GM21381 (cell line): Measurements from ENCODE around the gene VPS13A.
"Not testable (repeated sequence)": the region's sequence is repeated elsewhere in the genome, so short reads cannot be mapped to it uniquely, and the experiment has no call there.

ENCODE experiments used
- ATAC-seq: cut with Tn5 transposase; IDR thresholded peaks from one replicate; pipeline ENCODE4 v1.9.1; 2021; ENCODE audit warnings: mild to moderate bottlenecking, moderate library complexity; ENCODE audit not compliant: unreplicated experiment

VPS13A gene

GRCh38 chr9:77421506-77422265 lies 244.4 kb downstream of the VPS13A start:
- ATAC-seq = no peak

- ATAC-seq = no peak
Measured at GRCh38 chr9:77422969-77423368, 245.6 kb downstream of the VPS13A start.

GRCh38 chr9:77423841-77424240 lies 246.5 kb downstream of the VPS13A start:
- ATAC-seq = no peak

- ATAC-seq = no peak
Measured at GRCh38 chr9:77424993-77425392, 247.7 kb downstream of the VPS13A start.

- ATAC-seq = no peak
Measured at GRCh38 chr9:77426712-77427111, 249.4 kb downstream of the VPS13A start.

GRCh38 chr9:77427256-77427927 lies 250.1 kb downstream of the VPS13A start:
- no peak for ATAC-seq

GRCh38 chr9:77429928-77430327 lies 252.6 kb downstream of the VPS13A start:
- ATAC-seq = no peak

- ATAC-seq = no peak
Measured at GRCh38 chr9:77432053-77432452, 254.7 kb downstream of the VPS13A start.

GRCh38 chr9:77433675-77434445 lies 256.5 kb downstream of the VPS13A start:
- ATAC-seq = peak; percentile 75

- no peak for ATAC-seq
Measured at GRCh38 chr9:77435277-77435676, 257.9 kb downstream of the VPS13A start.

- ATAC-seq = no peak
Measured at GRCh38 chr9:77435688-77436087, 258.4 kb downstream of the VPS13A start.

- no peak for ATAC-seq
Measured at GRCh38 chr9:77438653-77439052, 261.3 kb downstream of the VPS13A start.

GRCh38 chr9:77440057-77440456 lies 262.7 kb downstream of the VPS13A start:
- ATAC-seq = no peak

GRCh38 chr9:77441124-77441523 lies 263.8 kb downstream of the VPS13A start:
- not testable (repeated sequence) for ATAC-seq

GRCh38 chr9:77442436-77442835 lies 265.1 kb downstream of the VPS13A start:
- no peak for ATAC-seq

- ATAC-seq = no peak
Measured at GRCh38 chr9:77447646-77448045, 270.3 kb downstream of the VPS13A start.

- ATAC-seq = no peak
Measured at GRCh38 chr9:77449240-77450084, 272.1 kb downstream of the VPS13A start.

- no peak for ATAC-seq
Measured at GRCh38 chr9:77450085-77450475, 272.7 kb downstream of the VPS13A start.

- ATAC-seq = no peak
Measured at GRCh38 chr9:77451507-77451906, 274.2 kb downstream of the VPS13A start.

GRCh38 chr9:77453825-77454647 lies 276.7 kb downstream of the VPS13A start:
- no peak for ATAC-seq
